ENCODE results near the gene ATAD5. TPM values are rescaled to one million over a fixed set of nuclear protein-coding genes. Genes with fewer than 3 reads are reported as not detected.

The ATAD5 gene
- total RNA-seq, 4 donors from 2014 or later: 0.10 to 0.39 (median 0.20) TPM

DNA sequence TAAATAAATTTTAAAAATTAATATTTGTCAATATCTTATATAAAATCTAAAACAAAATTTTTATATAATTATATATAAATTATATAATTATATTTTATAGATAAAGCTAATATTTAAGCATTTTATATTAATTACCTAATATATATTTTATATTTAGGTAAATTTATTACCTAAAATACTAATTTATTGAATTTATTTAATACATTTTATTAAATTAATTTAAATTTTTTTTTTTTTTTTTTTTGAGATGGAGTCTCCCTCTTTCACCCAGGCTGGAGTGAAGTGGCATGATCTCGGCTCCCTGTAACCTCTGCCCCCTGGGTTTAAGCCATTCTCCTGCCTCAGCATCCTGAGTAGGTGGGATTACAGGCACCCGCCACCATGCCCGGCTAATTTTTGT lies 22.4 kb downstream of the ATAD5 start:
- Histone ChIP-seq H3K4me1 (no peaks in the 10 kb centered on the region), H3K36me3 (no peaks in the 10 kb centered on the region), H3K4me3 (no peak overlapping the region), H3K27me3 (no peaks in the 10 kb centered on the region), H3K9me3 (no peaks in the 10 kb centered on the region), H3K27ac (no peak overlapping the region)
- ATAC-seq (no peak), DNase-seq (no peak)
- intact Hi-C loops (cut with DNase I; ENCODE audit: low total_unique reads): no loop called here
- TF ChIP-seq POLR2A (IDR thresholded peaks at IDR 0.05): no peak
- TF ChIP-seq, protein P1, sequence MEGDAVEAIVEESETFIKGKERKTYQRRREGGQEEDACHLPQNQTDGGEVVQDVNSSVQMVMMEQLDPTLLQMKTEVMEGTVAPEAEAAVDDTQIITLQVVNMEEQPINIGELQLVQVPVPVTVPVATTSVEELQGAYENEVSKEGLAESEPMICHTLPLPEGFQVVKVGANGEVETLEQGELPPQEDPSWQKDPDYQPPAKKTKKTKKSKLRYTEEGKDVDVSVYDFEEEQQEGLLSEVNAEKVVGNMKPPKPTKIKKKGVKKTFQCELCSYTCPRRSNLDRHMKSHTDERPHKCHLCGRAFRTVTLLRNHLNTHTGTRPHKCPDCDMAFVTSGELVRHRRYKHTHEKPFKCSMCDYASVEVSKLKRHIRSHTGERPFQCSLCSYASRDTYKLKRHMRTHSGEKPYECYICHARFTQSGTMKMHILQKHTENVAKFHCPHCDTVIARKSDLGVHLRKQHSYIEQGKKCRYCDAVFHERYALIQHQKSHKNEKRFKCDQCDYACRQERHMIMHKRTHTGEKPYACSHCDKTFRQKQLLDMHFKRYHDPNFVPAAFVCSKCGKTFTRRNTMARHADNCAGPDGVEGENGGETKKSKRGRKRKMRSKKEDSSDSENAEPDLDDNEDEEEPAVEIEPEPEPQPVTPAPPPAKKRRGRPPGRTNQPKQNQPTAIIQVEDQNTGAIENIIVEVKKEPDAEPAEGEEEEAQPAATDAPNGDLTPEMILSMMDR (IDR thresholded peaks at IDR 0.05 in 4 of 5, conservative IDR thresholded peaks at IDR 0.05 in 1 of 5): no peak
- in situ Hi-C loops (cut with MboI; ENCODE audit: low sequenced_read_pairs in 4 of 4): no loop called here

DNA sequence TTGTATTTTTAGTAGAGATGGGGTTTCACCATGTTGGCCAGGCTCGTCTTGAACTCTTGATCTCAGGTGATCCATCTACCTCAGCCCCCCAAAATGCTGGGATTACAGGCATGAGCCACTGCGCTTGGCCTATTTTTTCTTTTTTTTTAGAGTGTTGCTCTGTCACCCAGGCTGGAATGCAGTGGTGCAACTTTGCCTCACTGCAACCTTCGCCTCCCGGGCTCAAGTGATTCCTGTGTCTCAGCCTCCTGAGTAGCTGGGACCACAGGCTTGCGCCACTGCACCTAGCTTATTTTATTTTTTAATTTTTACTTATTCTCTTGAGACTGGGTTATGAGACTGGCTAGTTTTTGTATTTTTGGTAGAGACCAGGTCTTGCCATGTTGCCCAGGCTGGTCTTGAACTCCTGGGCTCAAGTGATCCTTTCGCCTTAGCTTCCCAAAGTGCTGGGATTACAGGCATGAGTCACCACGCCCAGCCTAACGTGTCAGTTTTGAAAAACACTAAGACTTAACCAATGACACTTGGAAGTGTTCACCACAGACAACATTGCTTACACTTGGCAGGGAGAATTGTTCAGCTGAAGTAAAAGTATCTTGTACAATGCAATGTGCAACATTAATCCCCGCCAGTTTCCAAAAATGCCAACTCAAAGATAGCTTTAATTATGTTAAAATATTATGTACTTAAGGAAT lies 26.9 kb downstream of the ATAD5 start:
- Histone ChIP-seq H3K9me3 (no peaks in the 10 kb centered on the region), H3K27me3 (no peaks in the 10 kb centered on the region), H3K36me3 (no peaks in the 10 kb centered on the region), H3K4me3 (no peak overlapping the region), H3K4me1 (no peaks in the 10 kb centered on the region), H3K27ac (no peak overlapping the region)
- no peak for TF ChIP-seq POLR2A (IDR thresholded peaks at IDR 0.05)
- TF ChIP-seq, protein P1 (IDR thresholded peaks at IDR 0.05 in 4 of 5, conservative IDR thresholded peaks at IDR 0.05 in 1 of 5): no peak
- DNase-seq (no peak), ATAC-seq (no peak)
- intact Hi-C loops (cut with DNase I; ENCODE audit: low total_unique reads) (no loop called here), in situ Hi-C loops (cut with MboI; ENCODE audit: low sequenced_read_pairs in 4 of 4) (no loop called here)

DNA sequence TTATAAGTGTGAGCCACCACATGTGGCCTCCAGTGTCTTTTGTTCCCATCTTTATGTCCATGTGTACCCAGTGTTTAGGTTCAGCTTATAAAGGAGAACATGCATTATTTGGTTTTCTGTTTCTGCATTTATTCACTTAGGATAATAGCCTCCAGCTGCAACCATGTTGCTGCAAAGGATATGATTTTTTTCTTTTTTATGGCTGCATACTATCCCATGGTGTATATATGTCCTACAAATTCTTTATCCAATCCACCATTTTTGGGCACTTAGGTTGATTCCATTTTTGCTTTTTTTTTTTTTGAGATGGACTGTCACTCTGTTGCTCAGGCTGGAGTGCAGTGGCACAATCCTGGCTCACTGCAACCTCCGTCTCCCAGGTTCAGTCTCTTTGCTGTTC lies 32.9 kb downstream of the ATAD5 start:
- no peak overlapping the region for H3K4me3 ChIP-seq
- ATAC-seq (no peak), DNase-seq (no peak)
- no peak overlapping the region for H3K27ac ChIP-seq
- no peaks in the 10 kb centered on the region for H3K27me3 ChIP-seq
- TF ChIP-seq, protein P1 (IDR thresholded peaks at IDR 0.05 in 4 of 5, conservative IDR thresholded peaks at IDR 0.05 in 1 of 5): no peak
- TF ChIP-seq POLR2A (IDR thresholded peaks at IDR 0.05): no peak
- H3K36me3 ChIP-seq: no peaks in the 10 kb centered on the region
- in situ Hi-C loops (cut with MboI; ENCODE audit: low sequenced_read_pairs in 4 of 4) (no loop called here), intact Hi-C loops (cut with DNase I; ENCODE audit: low total_unique reads) (no loop called here)
- H3K4me1 ChIP-seq: no peaks in the 10 kb centered on the region
- H3K9me3 ChIP-seq: no peaks in the 10 kb centered on the region

DNA sequence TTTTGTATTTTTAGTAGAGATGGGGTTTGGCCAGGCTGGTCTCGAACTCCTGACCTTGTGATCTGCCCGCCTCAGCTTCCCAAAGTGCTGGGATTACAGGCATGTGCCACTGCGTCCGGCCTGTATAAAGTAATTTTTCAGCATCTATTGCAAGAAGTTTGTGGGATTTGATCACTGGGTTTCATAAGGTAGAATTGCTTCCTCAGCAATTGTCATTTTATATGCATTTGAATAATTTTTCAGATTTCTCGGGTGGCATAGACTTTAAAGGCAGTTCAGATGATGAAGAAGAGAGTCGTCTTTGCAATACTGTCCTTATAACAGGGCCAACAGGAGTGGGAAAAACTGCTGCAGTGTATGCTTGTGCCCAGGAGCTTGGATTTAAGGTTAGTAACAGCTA lies 37.2 kb downstream of the ATAD5 start:
- Histone ChIP-seq H3K9me3 (no peaks in the 10 kb centered on the region), H3K27ac (no peak overlapping the region), H3K36me3 (no peaks in the 10 kb centered on the region), H3K4me3 (no peak overlapping the region), H3K27me3 (no peaks in the 10 kb centered on the region), H3K4me1 (peaks cover 0 to 5% of the 10 kb centered on the region in 2 donors)
- in situ Hi-C loops (cut with MboI; ENCODE audit: low sequenced_read_pairs in 4 of 4): no loop called here
- ATAC-seq: no peak
- no peak for TF ChIP-seq POLR2A (IDR thresholded peaks at IDR 0.05)
- TF ChIP-seq, protein P1 (IDR thresholded peaks at IDR 0.05 in 4 of 5, conservative IDR thresholded peaks at IDR 0.05 in 1 of 5): no peak
- intact Hi-C loops (cut with DNase I; ENCODE audit: low total_unique reads): no loop called here
- DNase-seq: no peak

DNA sequence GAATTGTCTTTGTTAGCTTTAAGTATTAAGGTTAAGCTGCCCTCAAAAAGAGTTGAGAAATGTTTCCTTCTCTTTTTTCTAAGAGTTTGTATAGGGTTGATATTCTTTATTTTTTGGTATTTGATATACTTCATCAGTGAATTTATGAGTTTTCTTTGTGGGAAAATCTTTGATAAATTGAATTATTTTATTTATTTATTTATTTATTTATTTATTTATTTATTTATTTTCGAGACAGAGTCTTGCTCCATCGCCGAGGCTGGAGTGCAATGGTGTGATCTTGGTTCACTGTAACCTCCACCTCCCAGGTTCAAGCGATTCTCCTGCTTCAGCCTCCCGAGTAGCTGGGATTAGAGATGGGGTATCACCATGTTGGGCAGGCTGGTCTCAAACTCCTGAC lies 54.4 kb downstream of the ATAD5 start:
- ATAC-seq (no peak), DNase-seq (no peak)
- H3K27ac ChIP-seq: no peak overlapping the region
- no peaks in the 10 kb centered on the region for H3K27me3 ChIP-seq
- no peak overlapping the region for H3K4me3 ChIP-seq
- TF ChIP-seq, protein P1 (IDR thresholded peaks at IDR 0.05 in 4 of 5, conservative IDR thresholded peaks at IDR 0.05 in 1 of 5): no peak
- TF ChIP-seq POLR2A (IDR thresholded peaks at IDR 0.05): no peak
- H3K9me3 ChIP-seq: no peaks in the 10 kb centered on the region
- intact Hi-C loops (cut with DNase I; ENCODE audit: low total_unique reads): no loop called here
- H3K36me3 ChIP-seq: no peaks in the 10 kb centered on the region
- no peaks in the 10 kb centered on the region for H3K4me1 ChIP-seq
- in situ Hi-C loops (cut with MboI; ENCODE audit: low sequenced_read_pairs in 4 of 4): no loop called here

All from gastrocnemius medialis (tissue), 4 donors.